GM23338 (cell line): ENCODE measurements around the gene CXCL12. TPM values are rescaled to one million over a fixed set of nuclear protein-coding genes. Genes with fewer than 3 reads are reported as not detected.

ENCODE experiments used
- ATAC-seq: fragments of 200-7000 bp; cut with Tn5 transposase; 3 replicates; pipeline ENCODE4 v1.9.1; 2020
- DNase-seq: peaks from one replicate; pipeline ENCODE4 v3.0.0-alpha.2; 2015; ENCODE audit warnings: low spot score
- H2AFZ ChIP-seq: fragments of 200-600 bp; sonication (generic); 2 replicates; pipeline ENCODE4 v1.8.0; 2016; ENCODE audit warnings: antibody characterized with exemption, mild to moderate bottlenecking, moderate library complexity
- H3F3A ChIP-seq: fragments of 200-600 bp; sonication (generic); replicated peaks from 2 replicates; pipeline ENCODE4 v1.8.0; 2017; ENCODE audit warnings: antibody characterized with exemption, mixed run types, low read depth
- H3K27ac ChIP-seq: fragments of 200-600 bp; sonication (generic); 2 replicates; pipeline ENCODE4 v1.6.1; 2016; ENCODE audit warnings: low read depth
- H3K27me3 ChIP-seq: fragments of 200-600 bp; sonication (generic); 2 replicates; pipeline ENCODE4 v1.8.0; 2016; ENCODE audit warnings: mild to moderate bottlenecking, mixed run types, moderate library complexity; ENCODE audit not compliant: insufficient read depth
- H3K36me3 ChIP-seq: fragments of 200-600 bp; sonication (generic); 2 replicates; pipeline ENCODE4 v1.8.0; 2016; ENCODE audit warnings: mild to moderate bottlenecking; ENCODE audit not compliant: insufficient read depth
- H3K4me1 ChIP-seq: fragments of 200-600 bp; sonication (generic); 2 replicates; pipeline ENCODE4 v1.8.0; 2016; ENCODE audit warnings: mild to moderate bottlenecking, moderate library complexity; ENCODE audit not compliant: insufficient read depth
- H3K4me2 ChIP-seq: fragments of 200-600 bp; sonication (generic); 2 replicates; pipeline ENCODE4 v1.7.1; 2017; ENCODE audit warnings: mixed run types
- H3K4me3 ChIP-seq: fragments of 200-600 bp; sonication (generic); 2 replicates; pipeline ENCODE4 v1.6.1; 2016; ENCODE audit warnings: mixed run types
- H3K79me2 ChIP-seq: fragments of 200-600 bp; sonication (generic); replicated peaks from 2 replicates; pipeline ENCODE4 v1.8.0; 2017; ENCODE audit warnings: mild to moderate bottlenecking; ENCODE audit not compliant: insufficient read depth
- H3K9me2 ChIP-seq: fragments of 200-600 bp; sonication (generic); 2 replicates; pipeline ENCODE4 v1.8.0; 2017; ENCODE audit not compliant: insufficient read depth
- H4K20me1 ChIP-seq: fragments of 200-600 bp; sonication (generic); replicated peaks from 2 replicates; pipeline ENCODE4 v1.8.0; 2017; ENCODE audit warnings: mild to moderate bottlenecking; ENCODE audit not compliant: insufficient read depth
- H3K27ac Mint-ChIP-seq: 2 replicates; pipeline ENCODE4 v1.8.0; 2020; ENCODE audit warnings: inconsistent platforms, mild to moderate bottlenecking, moderate library complexity, mixed read lengths
- H3K27me3 Mint-ChIP-seq: 3 replicates; pipeline ENCODE4 v1.8.0; 2022; ENCODE audit warnings: low read depth, mild to moderate bottlenecking, moderate library complexity, mixed read lengths, inconsistent platforms; ENCODE audit not compliant: insufficient read depth, poor library complexity
- H3K36me3 Mint-ChIP-seq: 3 replicates; pipeline ENCODE4 v1.8.0; 2021; ENCODE audit warnings: low read depth, mild to moderate bottlenecking, inconsistent platforms, moderate library complexity, mixed read lengths
- H3K4me1 Mint-ChIP-seq: 3 replicates; pipeline ENCODE4 v1.8.0; 2020; ENCODE audit warnings: mild to moderate bottlenecking, inconsistent platforms, mixed read lengths
- H3K4me3 Mint-ChIP-seq: 3 replicates; pipeline ENCODE4 v1.8.0; 2021; ENCODE audit warnings: moderate library complexity, mild to moderate bottlenecking, inconsistent platforms, mixed read lengths
- H3K9me3 Mint-ChIP-seq: 3 replicates; pipeline ENCODE4 v1.8.0; 2020; ENCODE audit warnings: moderate library complexity, mild to moderate bottlenecking, inconsistent platforms, mixed read lengths
- CREB1 ChIP-seq: fragments of 250-450 bp; sonication (Bioruptor Pico); IDR thresholded peaks from 2 replicates; pipeline ENCODE4 v1.5.0; 2020; ENCODE audit warnings: low read depth, mild to moderate bottlenecking, moderate library complexity
- EZH2 ChIP-seq: fragments of 200-600 bp; sonication (generic); IDR thresholded peaks from one replicate; pipeline ENCODE4 v1.8.0; 2017; ENCODE audit warnings: antibody characterized with exemption, mild to moderate bottlenecking, low read depth; ENCODE audit not compliant: unreplicated experiment
- EZH2phosphoT487 ChIP-seq: fragments of 200-600 bp; sonication (generic); IDR thresholded peaks from one replicate; pipeline ENCODE4 v1.8.1; 2018; ENCODE audit warnings: antibody characterized with exemption; ENCODE audit not compliant: unreplicated experiment
- JUNB ChIP-seq: IDR thresholded peaks from one replicate; pipeline ENCODE4 v1.6.1; 2016; ENCODE audit warnings: antibody characterized with exemption; ENCODE audit not compliant: unreplicated experiment
- POLR2AphosphoS5 ChIP-seq: IDR thresholded peaks from 2 replicates; pipeline ENCODE4 v1.6.1; 2016; ENCODE audit warnings: antibody characterized with exemption, low read depth
- ZNF114 ChIP-seq: fragments of 250-450 bp; sonication (Bioruptor Pico); IDR thresholded peaks from 2 replicates; pipeline ENCODE4 v1.5.0; 2020; ENCODE audit warnings: mild to moderate bottlenecking, moderate library complexity
- polyA plus RNA-seq: library from polyadenylated mRNA; unstranded; fragments of >200 nt; fragmentation: Nextera tagmentation; extraction: Ambion mirVana; gene quantifications from 2 replicates; pipeline ENCODE4 v1.2.1, GENCODE V29; 2016
- total RNA-seq: library from RNA; depleted of rRNA; stranded (reverse); fragments of >200 nt; shearing (Covaris generic); gene quantifications from 2 replicates; pipeline ENCODE4 v1.2.3, GENCODE V29; 2014
- TF ChIP-seq, protein P1 (sequence below): fragments of 250-450 bp; sonication (Bioruptor Pico); IDR thresholded peaks from 2 replicates; pipeline ENCODE4 v1.5.0; 2020; ENCODE audit warnings: mild to moderate bottlenecking, moderate library complexity
- TF ChIP-seq, protein P2 (sequence below): IDR thresholded peaks from 2 replicates; pipeline ENCODE4 v1.6.1; 2016; ENCODE audit warnings: antibody characterized with exemption
- TF ChIP-seq, protein P3 (sequence below): IDR thresholded peaks from one replicate; pipeline ENCODE4 v1.6.1; 2018; ENCODE audit warnings: antibody characterized with exemption; ENCODE audit not compliant: unreplicated experiment

CXCL12 gene
- total and polyA plus RNA-seq, 2 experiments from 2014 or later = 53.8 to 58.5 TPM

DNA sequence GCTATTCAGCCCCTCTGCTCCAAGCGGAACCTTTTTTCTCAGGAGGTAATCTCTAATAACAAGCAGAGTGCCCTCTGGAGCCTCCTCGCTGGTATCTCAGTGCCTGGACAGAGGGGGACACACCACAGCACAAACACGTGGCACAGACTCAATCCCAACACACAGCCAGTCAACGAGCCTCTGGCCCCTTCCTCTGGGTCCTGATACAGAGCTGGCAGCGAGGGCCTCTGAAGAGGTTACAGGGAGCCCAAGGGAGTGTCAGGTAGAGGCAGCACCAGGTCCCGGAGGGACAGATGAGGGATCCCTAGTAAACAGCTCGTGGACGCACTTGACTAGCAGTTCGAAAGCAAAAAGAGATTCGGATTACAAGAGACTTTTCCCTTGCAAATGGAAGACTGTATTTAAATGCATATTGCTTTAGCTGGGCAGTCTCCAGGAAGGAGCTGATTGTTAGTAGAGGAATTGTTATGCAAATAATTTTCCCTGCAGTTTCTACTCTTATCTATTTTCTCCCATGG, 14.1 kb downstream of the CXCL12 start:
- Histone ChIP-seq H3K27ac (peak overlapping the region; percentile 96), H3K4me3 (peak overlapping the region; percentile 23), H3K9me2 (no peaks in the 10 kb centered on the region), H3K27me3 (no peaks in the 10 kb centered on the region), H3K4me2 (peak overlapping the region; percentile 34), H3K79me2 (peaks cover 6% of the 10 kb centered on the region; the same call in 1 of the 2 replicates), H3F3A (peaks cover 21% of the 10 kb centered on the region), H2AFZ (no peak overlapping the region), H4K20me1 (no peaks in the 10 kb centered on the region), H3K4me1 (peaks cover 42% of the 10 kb centered on the region), H3K36me3 (no peaks in the 10 kb centered on the region; the same call in 1 of the 2 replicates)
- Mint-ChIP-seq H3K4me1 (peaks cover 57% of the 10 kb centered on the region), H3K27me3 (peaks cover 23% of the 10 kb centered on the region), H3K4me3 (peak overlapping the region; percentile 46), H3K9me3 (no peaks in the 10 kb centered on the region; the same call in 2 of the 3 replicates), H3K36me3 (peaks cover 72% of the 10 kb centered on the region), H3K27ac (peak overlapping the region; percentile 94)
- peak; percentile 85 for DNase-seq
- ATAC-seq = peak; percentile 92
- TF ChIP-seq EZH2 (no peak), JUNB (no peak), POLR2AphosphoS5 (peak; percentile 38; the same call in 1 of the 2 replicates)
- TF ChIP-seq, protein P1, sequence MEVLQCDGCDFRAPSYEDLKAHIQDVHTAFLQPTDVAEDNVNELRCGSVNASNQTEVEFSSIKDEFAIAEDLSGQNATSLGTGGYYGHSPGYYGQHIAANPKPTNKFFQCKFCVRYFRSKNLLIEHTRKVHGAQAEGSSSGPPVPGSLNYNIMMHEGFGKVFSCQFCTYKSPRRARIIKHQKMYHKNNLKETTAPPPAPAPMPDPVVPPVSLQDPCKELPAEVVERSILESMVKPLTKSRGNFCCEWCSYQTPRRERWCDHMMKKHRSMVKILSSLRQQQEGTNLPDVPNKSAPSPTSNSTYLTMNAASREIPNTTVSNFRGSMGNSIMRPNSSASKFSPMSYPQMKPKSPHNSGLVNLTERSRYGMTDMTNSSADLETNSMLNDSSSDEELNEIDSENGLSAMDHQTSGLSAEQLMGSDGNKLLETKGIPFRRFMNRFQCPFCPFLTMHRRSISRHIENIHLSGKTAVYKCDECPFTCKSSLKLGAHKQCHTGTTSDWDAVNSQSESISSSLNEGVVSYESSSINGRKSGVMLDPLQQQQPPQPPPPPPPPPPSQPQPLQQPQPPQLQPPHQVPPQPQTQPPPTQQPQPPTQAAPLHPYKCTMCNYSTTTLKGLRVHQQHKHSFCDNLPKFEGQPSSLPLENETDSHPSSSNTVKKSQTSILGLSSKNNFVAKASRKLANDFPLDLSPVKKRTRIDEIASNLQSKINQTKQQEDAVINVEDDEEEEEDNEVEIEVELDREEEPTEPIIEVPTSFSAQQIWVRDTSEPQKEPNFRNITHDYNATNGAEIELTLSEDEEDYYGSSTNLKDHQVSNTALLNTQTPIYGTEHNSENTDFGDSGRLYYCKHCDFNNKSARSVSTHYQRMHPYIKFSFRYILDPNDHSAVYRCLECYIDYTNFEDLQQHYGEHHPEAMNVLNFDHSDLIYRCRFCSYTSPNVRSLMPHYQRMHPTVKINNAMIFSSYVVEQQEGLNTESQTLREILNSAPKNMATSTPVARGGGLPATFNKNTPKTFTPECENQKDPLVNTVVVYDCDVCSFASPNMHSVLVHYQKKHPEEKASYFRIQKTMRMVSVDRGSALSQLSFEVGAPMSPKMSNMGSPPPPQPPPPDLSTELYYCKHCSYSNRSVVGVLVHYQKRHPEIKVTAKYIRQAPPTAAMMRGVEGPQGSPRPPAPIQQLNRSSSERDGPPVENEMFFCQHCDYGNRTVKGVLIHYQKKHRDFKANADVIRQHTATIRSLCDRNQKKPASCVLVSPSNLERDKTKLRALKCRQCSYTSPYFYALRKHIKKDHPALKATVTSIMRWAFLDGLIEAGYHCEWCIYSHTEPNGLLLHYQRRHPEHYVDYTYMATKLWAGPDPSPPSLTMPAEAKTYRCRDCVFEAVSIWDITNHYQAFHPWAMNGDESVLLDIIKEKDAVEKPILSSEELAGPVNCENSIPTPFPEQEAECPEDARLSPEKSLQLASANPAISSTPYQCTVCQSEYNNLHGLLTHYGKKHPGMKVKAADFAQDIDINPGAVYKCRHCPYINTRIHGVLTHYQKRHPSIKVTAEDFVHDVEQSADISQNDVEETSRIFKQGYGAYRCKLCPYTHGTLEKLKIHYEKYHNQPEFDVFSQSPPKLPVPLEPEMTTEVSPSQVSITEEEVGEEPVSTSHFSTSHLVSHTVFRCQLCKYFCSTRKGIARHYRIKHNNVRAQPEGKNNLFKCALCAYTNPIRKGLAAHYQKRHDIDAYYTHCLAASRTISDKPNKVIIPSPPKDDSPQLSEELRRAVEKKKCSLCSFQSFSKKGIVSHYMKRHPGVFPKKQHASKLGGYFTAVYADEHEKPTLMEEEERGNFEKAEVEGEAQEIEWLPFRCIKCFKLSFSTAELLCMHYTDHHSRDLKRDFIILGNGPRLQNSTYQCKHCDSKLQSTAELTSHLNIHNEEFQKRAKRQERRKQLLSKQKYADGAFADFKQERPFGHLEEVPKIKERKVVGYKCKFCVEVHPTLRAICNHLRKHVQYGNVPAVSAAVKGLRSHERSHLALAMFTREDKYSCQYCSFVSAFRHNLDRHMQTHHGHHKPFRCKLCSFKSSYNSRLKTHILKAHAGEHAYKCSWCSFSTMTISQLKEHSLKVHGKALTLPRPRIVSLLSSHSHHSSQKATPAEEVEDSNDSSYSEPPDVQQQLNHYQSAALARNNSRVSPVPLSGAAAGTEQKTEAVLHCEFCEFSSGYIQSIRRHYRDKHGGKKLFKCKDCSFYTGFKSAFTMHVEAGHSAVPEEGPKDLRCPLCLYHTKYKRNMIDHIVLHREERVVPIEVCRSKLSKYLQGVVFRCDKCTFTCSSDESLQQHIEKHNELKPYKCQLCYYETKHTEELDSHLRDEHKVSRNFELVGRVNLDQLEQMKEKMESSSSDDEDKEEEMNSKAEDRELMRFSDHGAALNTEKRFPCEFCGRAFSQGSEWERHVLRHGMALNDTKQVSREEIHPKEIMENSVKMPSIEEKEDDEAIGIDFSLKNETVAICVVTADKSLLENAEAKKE (CRISPR knock-in tag) = 0 out of 2 replicates have a peak, but pooled peaks have one; percentile 19

DNA sequence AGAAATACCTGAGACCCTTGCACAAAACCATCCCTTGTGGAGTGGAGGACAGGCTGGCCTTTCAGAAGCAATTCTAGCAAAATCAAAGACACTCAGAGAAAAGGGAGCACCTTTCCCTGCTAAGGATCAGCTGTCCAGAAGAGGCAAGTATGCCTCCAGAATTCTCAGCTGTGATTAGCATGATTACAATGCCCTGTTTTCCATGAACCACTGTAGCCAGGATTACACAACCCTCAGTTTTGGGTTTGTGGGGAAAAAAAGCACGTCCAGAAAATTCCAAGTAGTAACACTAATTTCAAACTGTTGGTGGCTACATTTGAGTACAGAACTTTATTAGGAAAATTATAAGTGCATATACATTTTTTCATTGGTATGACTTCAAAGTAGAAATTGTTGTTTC, 15.0 kb downstream of the CXCL12 start:
- no peaks in the 10 kb centered on the region for H4K20me1 ChIP-seq
- H3K4me3 Mint-ChIP-seq = peak overlapping the region; percentile 46; the same call in 2 of the 3 replicates
- H3K36me3 Mint-ChIP-seq = peaks cover 66% of the 10 kb centered on the region
- H3K27me3 ChIP-seq = no peaks in the 10 kb centered on the region
- peaks cover 54% of the 10 kb centered on the region for H3K4me1 Mint-ChIP-seq
- no peaks in the 10 kb centered on the region; the same call in 2 of the 3 replicates for H3K9me3 Mint-ChIP-seq
- DNase-seq = no peak
- peak overlapping the region; percentile 96 for H3K27ac ChIP-seq
- no peak for ATAC-seq
- H3K27ac Mint-ChIP-seq = peak overlapping the region; percentile 94; the same call in 1 of the 2 replicates
- H3K4me3 ChIP-seq = peak overlapping the region; percentile 23; the same call in 1 of the 2 replicates
- H3K36me3 ChIP-seq = no peaks in the 10 kb centered on the region
- H3F3A ChIP-seq = peaks cover 21% of the 10 kb centered on the region
- peaks cover 6% of the 10 kb centered on the region; the same call in 1 of the 2 replicates for H3K79me2 ChIP-seq
- H3K4me2 ChIP-seq = peak overlapping the region; percentile 34
- H3K9me2 ChIP-seq = no peaks in the 10 kb centered on the region
- H3K27me3 Mint-ChIP-seq = peaks cover 26% of the 10 kb centered on the region
- H3K4me1 ChIP-seq = peaks cover 38% of the 10 kb centered on the region
- H2AFZ ChIP-seq = no peak overlapping the region
- no peak for TF ChIP-seq EZH2phosphoT487
- TF ChIP-seq ZNF114 (CRISPR knock-in tag) = no peak
- TF ChIP-seq, protein P2, sequence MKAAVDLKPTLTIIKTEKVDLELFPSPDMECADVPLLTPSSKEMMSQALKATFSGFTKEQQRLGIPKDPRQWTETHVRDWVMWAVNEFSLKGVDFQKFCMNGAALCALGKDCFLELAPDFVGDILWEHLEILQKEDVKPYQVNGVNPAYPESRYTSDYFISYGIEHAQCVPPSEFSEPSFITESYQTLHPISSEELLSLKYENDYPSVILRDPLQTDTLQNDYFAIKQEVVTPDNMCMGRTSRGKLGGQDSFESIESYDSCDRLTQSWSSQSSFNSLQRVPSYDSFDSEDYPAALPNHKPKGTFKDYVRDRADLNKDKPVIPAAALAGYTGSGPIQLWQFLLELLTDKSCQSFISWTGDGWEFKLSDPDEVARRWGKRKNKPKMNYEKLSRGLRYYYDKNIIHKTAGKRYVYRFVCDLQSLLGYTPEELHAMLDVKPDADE = no peak
- no peak for TF ChIP-seq CREB1
- TF ChIP-seq, protein P3, sequence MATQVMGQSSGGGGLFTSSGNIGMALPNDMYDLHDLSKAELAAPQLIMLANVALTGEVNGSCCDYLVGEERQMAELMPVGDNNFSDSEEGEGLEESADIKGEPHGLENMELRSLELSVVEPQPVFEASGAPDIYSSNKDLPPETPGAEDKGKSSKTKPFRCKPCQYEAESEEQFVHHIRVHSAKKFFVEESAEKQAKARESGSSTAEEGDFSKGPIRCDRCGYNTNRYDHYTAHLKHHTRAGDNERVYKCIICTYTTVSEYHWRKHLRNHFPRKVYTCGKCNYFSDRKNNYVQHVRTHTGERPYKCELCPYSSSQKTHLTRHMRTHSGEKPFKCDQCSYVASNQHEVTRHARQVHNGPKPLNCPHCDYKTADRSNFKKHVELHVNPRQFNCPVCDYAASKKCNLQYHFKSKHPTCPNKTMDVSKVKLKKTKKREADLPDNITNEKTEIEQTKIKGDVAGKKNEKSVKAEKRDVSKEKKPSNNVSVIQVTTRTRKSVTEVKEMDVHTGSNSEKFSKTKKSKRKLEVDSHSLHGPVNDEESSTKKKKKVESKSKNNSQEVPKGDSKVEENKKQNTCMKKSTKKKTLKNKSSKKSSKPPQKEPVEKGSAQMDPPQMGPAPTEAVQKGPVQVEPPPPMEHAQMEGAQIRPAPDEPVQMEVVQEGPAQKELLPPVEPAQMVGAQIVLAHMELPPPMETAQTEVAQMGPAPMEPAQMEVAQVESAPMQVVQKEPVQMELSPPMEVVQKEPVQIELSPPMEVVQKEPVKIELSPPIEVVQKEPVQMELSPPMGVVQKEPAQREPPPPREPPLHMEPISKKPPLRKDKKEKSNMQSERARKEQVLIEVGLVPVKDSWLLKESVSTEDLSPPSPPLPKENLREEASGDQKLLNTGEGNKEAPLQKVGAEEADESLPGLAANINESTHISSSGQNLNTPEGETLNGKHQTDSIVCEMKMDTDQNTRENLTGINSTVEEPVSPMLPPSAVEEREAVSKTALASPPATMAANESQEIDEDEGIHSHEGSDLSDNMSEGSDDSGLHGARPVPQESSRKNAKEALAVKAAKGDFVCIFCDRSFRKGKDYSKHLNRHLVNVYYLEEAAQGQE = no peak
- TF ChIP-seq JUNB = no peak
